ENCODE results near the gene MICAL1. TPM values are rescaled to one million over a fixed set of nuclear protein-coding genes. Genes with fewer than 3 reads are reported as not detected.

Gene MICAL1
- total RNA-seq, 1 donor from 2014 or later, result 120 TPM

- POLR2A ChIA-PET, result no interaction called here
Measured at GRCh38 chr6:109486068-109486467, 30.5 kb upstream of the MICAL1 start.

DNA sequence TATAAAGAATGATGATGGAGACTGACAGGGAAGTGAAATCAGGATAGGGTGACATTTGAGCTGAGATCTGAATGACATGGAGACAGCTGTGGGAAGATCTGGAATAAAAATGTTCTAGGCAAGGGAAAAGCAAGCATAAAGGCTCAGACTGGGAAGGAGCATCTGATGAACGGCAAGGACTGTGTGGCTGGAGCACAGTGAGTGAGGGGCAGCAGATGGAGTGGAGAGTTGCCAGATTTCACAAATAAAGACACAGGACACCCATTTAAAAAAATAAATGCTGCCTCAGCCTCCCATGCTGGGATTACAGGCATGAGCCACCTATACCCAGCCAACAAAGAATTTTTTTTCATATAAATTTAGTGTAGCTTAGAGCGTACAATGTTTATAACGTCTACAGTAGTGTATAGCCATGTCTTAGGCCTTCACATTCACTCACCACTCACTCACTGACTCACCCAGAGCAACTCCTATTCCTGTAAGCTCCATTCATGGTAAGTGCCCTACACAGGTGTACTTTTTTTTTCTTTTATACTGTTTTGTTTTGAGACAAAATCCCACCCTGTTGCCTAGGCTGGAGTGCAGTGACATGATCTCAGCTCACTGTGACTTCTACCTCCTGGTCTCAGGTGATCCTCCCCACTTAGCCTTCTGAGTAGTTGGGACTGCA, 29.8 kb upstream of the MICAL1 start:
- no peak for DNase-seq
- no peak overlapping the region for H3K4me3 Mint-ChIP-seq
- no peaks in the 10 kb centered on the region for H3K27me3 Mint-ChIP-seq
- CTCF ChIA-PET, result interaction anchor here (0.5 kb wide), 1 partner anchor 554 kb away, joined by 3 read pairs; no protein-coding TSS in a partner anchor
- intact Hi-C loops (cut with micrococcal nuclease), result loop anchor here (10.0 kb wide), 3 partner anchors 301 to 1389 kb away; partner anchors contain the start of gene AMD1
- H3K36me3 Mint-ChIP-seq (ENCODE audit: low read depth), result peaks cover 20% of the 10 kb centered on the region
- no peaks in the 10 kb centered on the region for H3K9me3 Mint-ChIP-seq
- POLR2A ChIA-PET, result no interaction called here
- ATAC-seq (ENCODE audit: low read depth), result no peak
- peaks cover 31% of the 10 kb centered on the region for H3K4me1 Mint-ChIP-seq
- H3K27ac Mint-ChIP-seq, result no peak overlapping the region
- TF ChIP-seq CTCF (IDR thresholded peaks at IDR 0.05), result no peak

More at GRCh38 chr6:109486068-109486467, 30.5 kb upstream of the MICAL1 start:
- Mint-ChIP-seq H3K9me3 (no peaks in the 10 kb centered on the region), H3K36me3 (ENCODE audit: low read depth) (peaks cover 13% of the 10 kb centered on the region), H3K4me1 (peaks cover 26% of the 10 kb centered on the region), H3K4me3 (peak overlapping the region; percentile 32), H3K27me3 (no peaks in the 10 kb centered on the region), H3K27ac (peak overlapping the region; percentile 7)
- DNase-seq, result no peak
- intact Hi-C loops (cut with micrococcal nuclease), result loop anchor here (10.0 kb wide), 3 partner anchors 301 to 1389 kb away; partner anchors contain the start of gene AMD1
- TF ChIP-seq CTCF (IDR thresholded peaks at IDR 0.05), result no peak
- CTCF ChIA-PET, result no interaction called here
- no peak for ATAC-seq (ENCODE audit: low read depth)

- ChIA-PET POLR2A (interaction anchor here (1.1 to 3.4 kb wide), 3 partner anchors 43 to 410 kb away, joined by 4 to 16 read pairs (median 15); partner anchors contain the start of genes CD164, PPIL6 and SMPD2), CTCF (interaction anchor here (0.7 kb wide), 1 partner anchor 100 kb away, joined by 3 read pairs; no protein-coding TSS in a partner anchor)
- ATAC-seq (ENCODE audit: low read depth) (no peak), DNase-seq (no peak)
- Mint-ChIP-seq H3K9me3 (no peaks in the 10 kb centered on the region), H3K4me3 (peak overlapping the region; percentile 86), H3K4me1 (peaks cover 42% of the 10 kb centered on the region), H3K36me3 (ENCODE audit: low read depth) (peaks cover 28% of the 10 kb centered on the region), H3K27ac (no peak overlapping the region), H3K27me3 (no peaks in the 10 kb centered on the region)
- no peak for TF ChIP-seq CTCF (IDR thresholded peaks at IDR 0.05)
- intact Hi-C loops (cut with micrococcal nuclease), result loop anchor here (10.0 kb wide), 3 partner anchors 299 to 1391 kb away; partner anchors contain the start of gene AMD1
Measured at GRCh38 chr6:109484122-109484521, 28.6 kb upstream of the MICAL1 start.

DNA sequence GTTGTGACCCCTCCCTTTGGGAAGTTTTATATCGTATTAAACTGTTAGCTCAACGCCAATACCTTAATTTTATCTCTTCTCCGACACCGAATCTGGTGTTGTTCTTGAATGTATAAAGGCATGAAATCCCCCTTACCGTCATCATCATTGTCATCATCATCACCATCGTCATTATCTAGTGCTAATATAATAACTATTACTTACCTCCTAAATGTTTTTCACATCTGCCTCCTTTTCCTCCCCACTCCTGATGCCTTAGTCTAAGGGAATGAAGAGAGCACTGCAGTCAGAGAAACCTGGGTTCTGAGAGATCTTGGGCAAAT, 28.1 kb upstream of the MICAL1 start:
- DNase-seq (no peak), ATAC-seq (ENCODE audit: low read depth) (peak; percentile 2)
- no peaks in the 10 kb centered on the region for H3K9me3 Mint-ChIP-seq
- H3K27me3 Mint-ChIP-seq, result no peaks in the 10 kb centered on the region
- no peak for TF ChIP-seq CTCF (IDR thresholded peaks at IDR 0.05)
- peak overlapping the region; percentile 71 for H3K27ac Mint-ChIP-seq
- CTCF ChIA-PET, result interaction anchor here (1.5 kb wide), 1 partner anchor 42 kb away, joined by 7 read pairs; the partner anchor contains the start of genes PPIL6 and SMPD2
- peak overlapping the region; percentile 86 for H3K4me3 Mint-ChIP-seq
- peaks cover 33% of the 10 kb centered on the region for H3K36me3 Mint-ChIP-seq (ENCODE audit: low read depth)
- H3K4me1 Mint-ChIP-seq, result peaks cover 46% of the 10 kb centered on the region
- intact Hi-C loops (cut with micrococcal nuclease), result loop anchor here (1.0 to 10.0 kb wide), 10 partner anchors 11 to 1391 kb away; partner anchors contain the start of genes AK9, AMD1, CD164 and CDC40
- POLR2A ChIA-PET, result interaction anchor here (1.1 to 3.4 kb wide), 3 partner anchors 43 to 411 kb away, joined by 4 to 16 read pairs (median 15); partner anchors contain the start of genes CD164, PPIL6 and SMPD2
